Liver (tissue), 3 donors: ENCODE measurements around the gene PARK7.

Source experiments
- CTCF ChIP-seq: fragments of 150-350 bp; IDR thresholded peaks from 2 replicates; pipeline ENCODE4 v1.5.1; 2017; ENCODE audit warnings: improper control_type of control experiment, low read depth, low read length; ENCODE audit not compliant: missing input control
- EGR1 ChIP-seq, 2 donors: IDR thresholded peaks; 2 replicates each; pipeline ENCODE4 v1.6.1; 2016 to 2018; ENCODE audit warnings: antibody characterized with exemption in 2 of 2, low read depth in 2 of 2
- FOXA1 ChIP-seq: IDR thresholded peaks from 2 replicates; pipeline ENCODE4 v1.6.1; 2016; ENCODE audit warnings: antibody characterized with exemption
- RAD21 ChIP-seq, 2 donors: IDR thresholded peaks; 2 replicates each; pipeline ENCODE4 v1.6.1; 2016; ENCODE audit warnings: antibody characterized with exemption in 2 of 2, mild to moderate bottlenecking in 2 of 2
- TAF1 ChIP-seq: conservative IDR thresholded peaks from 2 replicates; pipeline ENCODE4 v1.6.1; 2016; ENCODE audit warnings: antibody characterized with exemption, mild to moderate bottlenecking
- YY1 ChIP-seq: IDR thresholded peaks from 2 replicates; pipeline ENCODE4 v1.6.1; 2016; ENCODE audit warnings: antibody characterized with exemption, mild to moderate bottlenecking
- ZBTB33 ChIP-seq: IDR thresholded peaks from 2 replicates; pipeline ENCODE4 v1.6.1; 2016; ENCODE audit warnings: antibody characterized with exemption
- donor health status: healthy.
- donor health status: healthy.

- TF ChIP-seq CTCF (no peak), TAF1 (no peak), EGR1 (IDR thresholded peaks at IDR 0.05; ENCODE audit: low read depth in 2 of 2) (no peak), FOXA1 (no peak), ZBTB33 (no peak), RAD21 (IDR thresholded peaks at IDR 0.05) (no peak), YY1 (no peak)
Measured at GRCh38 chr1:7995437-7995836, 33.9 kb downstream of the PARK7 start.
